ENCODE data around the gene CAMTA1. TPM values are rescaled to one million over a fixed set of nuclear protein-coding genes. Genes with fewer than 3 reads are reported as not detected.

Gene CAMTA1
- polyA plus RNA-seq, 12 donors = 24.2 to 51.1 (median 44.7) TPM; not detected in 1

GRCh38 chr1:6951536-6951935 is 166.3 kb downstream of the CAMTA1 start:
- DNase-seq = no peak

DNA sequence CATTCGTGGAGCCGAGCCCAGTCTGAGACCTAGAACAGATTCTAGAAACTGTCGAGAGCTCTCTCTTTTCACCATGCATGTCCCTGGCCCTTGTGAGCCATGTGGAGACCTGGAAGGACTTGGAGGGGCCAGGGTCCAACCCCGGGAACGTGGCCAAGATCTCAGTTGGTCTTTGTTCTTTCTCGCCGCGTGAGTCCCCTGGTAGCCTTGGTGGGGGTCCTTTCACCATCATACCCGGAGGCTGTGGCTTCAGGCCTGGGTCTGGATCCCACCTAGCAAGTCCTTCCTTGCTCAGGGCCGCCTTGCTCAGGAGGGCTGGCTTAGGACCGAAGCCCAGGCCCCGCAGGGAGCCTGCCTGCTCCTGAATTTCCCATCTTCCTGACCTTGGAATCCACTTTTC is 168.0 kb downstream of the CAMTA1 start:
- no peak for DNase-seq

GRCh38 chr1:6953907-6954364 is 168.7 kb downstream of the CAMTA1 start:
- DNase-seq = no peak

GRCh38 chr1:6954591-6954990 is 169.3 kb downstream of the CAMTA1 start:
- no peak for DNase-seq

GRCh38 chr1:6955357-6956094 is 170.3 kb downstream of the CAMTA1 start:
- no peak for DNase-seq

DNA sequence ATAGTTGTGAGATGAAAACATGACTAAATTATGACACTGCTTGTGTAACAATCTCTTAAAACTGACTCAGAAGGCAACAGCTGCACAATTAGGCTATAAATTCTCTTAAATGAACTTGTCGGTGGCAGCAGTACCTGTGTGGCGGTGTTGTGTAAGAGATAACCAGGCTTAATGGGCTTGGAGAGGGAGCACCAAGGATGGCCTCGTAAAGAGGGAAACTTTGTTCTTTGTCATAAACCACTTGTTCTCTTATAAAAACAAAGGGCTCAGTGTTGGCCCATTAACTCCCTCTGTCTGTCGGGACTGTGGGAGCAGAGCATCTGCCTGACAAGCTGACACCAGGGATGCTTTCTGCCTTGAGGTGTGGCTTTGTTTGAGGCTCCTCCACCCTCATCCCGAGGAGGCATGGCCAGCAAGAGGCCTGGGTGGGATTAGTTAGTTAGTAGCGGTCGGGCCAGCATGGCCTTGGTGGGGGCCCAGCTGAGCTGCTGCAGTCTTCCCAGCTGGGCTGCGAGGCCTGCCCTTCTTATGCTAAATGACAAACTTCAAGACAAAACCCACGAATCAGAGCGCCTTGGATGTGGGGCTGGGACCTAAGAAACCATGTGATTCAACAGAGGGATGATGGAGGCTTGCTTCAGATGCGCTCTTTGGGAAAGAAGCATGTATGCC is 171.4 kb downstream of the CAMTA1 start:
- DNase-seq = no peak

GRCh38 chr1:6957341-6957740 is 172.1 kb downstream of the CAMTA1 start:
- DNase-seq = no peak

- no peak for DNase-seq
Measured at GRCh38 chr1:6958407-6959030, 173.3 kb downstream of the CAMTA1 start.

- DNase-seq = no peak
Measured at GRCh38 chr1:6959491-6959890, 174.2 kb downstream of the CAMTA1 start.

- peak; percentile 80 for DNase-seq
Measured at GRCh38 chr1:6960291-6960811, 175.1 kb downstream of the CAMTA1 start.

DNA sequence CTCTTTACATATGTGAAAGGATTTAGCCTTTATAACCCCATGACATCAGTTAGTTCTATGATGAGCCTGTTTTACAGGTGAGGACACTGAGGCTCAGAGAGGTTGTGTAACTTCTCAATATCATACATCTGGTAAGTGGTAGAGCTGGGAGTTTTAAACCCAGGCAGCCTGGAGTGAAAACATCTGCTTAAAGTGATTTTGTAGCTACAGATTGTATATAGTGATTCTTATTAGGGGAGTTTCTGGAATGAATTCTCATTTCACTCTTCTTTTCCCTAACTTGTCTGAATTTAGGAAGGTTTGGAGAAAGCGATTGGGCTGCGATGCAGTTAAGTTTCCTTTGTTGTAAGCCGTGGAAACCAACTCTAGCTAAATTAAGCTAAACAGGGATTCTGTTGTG is 175.6 kb downstream of the CAMTA1 start:
- no peak for DNase-seq

- DNase-seq = no peak
Measured at GRCh38 chr1:6961289-6961688, 176.0 kb downstream of the CAMTA1 start.

- no peak for DNase-seq
Measured at GRCh38 chr1:6961905-6962477, 176.7 kb downstream of the CAMTA1 start.

DNA sequence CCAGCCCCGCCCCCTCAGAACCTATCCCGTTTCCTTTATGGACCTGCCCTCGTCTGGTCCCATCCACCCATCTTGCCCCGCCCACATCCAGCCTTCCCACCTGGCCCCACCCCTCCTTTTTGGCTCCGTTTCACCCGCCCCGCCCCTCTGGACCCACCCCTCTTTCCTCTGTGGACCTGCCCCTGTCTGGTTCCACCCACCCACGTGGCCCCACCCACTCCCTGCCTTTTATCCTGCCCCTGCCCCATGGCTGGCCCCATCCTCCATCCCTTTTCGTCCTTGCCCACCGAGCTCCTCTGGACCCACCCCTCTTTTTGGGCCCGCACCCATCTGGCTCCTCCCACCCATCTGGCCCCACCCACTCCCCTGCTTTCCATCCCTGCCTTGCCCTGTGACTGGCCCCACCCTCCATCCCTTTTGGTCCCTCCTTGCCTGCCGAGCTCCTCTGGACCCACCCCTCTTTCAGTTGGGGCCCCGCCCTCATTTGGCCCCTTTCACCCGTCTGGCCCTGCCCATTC is 177.3 kb downstream of the CAMTA1 start:
- no peak for DNase-seq

GRCh38 chr1:6962996-6963911 is 178.0 kb downstream of the CAMTA1 start:
- DNase-seq = no peak

GRCh38 chr1:6963912-6964307 is 178.7 kb downstream of the CAMTA1 start:
- no peak for DNase-seq

DNA sequence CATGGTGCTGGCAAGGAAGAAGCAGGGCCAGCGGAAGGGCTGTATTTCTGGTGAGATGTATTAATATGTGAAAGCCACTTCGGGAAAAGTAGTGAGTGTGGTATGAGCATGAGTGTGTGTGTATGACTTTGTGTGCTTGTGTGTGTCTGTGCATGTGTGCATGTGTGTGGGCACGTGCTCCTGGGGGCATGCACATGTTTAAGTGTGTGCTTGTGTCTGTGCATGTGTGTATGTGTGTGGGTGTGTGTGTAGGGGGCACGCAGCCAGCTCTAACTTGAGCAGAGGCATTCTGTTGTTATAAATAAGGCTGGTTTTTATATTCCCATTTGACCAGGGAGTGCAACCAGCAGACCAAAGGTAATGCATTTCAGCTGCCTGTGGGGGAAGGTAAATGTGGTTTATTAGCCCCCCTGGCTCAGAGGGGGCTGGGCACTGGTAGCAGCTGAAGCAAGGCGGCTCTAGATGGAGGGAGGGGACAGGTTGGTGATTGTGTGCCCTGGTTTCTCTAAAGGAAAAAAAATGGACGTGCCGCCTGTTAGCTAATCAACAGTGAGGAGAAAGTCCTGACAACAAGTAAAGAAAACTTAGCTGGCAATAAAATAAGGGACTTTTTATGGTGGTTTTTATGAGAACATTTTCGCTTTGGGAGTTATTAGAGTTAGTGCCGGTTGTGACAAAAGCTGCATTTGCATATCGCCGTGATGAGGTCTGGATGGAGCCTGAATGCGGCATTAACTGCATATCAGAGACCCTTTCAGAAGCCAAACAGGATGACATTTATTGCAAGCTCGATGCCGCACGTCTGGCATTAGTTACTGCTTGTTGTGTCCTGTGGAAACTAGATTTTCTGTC is 180.1 kb downstream of the CAMTA1 start:
- no peak for DNase-seq

DNA sequence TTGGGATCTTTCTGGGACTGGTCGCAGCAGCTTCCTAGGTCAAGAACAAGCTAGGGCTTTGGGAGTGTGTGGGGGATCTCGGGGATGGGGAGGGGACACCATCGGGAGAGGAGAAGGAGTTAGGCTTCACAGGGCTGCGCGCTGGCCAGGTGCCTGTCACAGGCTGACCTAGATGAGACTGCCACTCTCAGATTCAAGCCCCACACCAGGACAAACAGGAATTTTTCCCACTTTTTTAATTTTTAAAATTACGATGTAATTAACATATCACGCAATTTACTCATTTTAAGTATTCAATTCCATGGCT is 180.6 kb downstream of the CAMTA1 start:
- DNase-seq = no peak

DNA sequence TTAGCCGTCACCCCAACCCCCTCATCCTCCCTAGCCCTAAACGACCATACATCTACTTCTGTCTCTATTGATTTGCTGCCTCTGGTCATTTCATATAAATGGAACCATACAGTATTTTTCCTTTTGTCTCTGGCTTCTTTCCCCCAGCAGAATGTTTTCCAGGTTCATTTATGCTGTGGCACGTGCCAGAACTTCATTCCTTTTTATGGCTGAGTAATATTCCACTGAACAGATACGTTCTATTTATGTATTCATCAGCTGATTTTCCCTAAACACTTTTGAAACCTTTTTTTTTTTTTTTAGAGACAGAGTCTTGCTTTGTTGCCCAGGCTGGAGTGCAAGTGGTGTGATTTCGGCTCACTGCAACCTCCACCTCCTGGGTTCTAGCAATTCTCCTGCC is 181.1 kb downstream of the CAMTA1 start:
- no peak for DNase-seq

GRCh38 chr1:6967431-6968111 is 182.3 kb downstream of the CAMTA1 start:
- no peak for DNase-seq

All from muscle of arm (tissue), 12 donors.